K562 (cell line): ENCODE measurements around the gene IGLON5. TPM values are rescaled to one million over a fixed set of nuclear protein-coding genes. Genes with fewer than 3 reads are reported as not detected.
A peak's percentile ranks its signal among the peaks of the same experiment; 100 is the strongest.

Experiments
- BACH1 ChIP-seq: fragments of 200-800 bp; sonication (Bioruptor generic); IDR thresholded peaks from 2 replicates; pipeline ENCODE4 v1.6.1; 2016; ENCODE audit warnings: missing genetic modification characterization, missing compliant biosample characterization
- CXXC5 ChIP-seq: fragments of 250-450 bp; sonication (Bioruptor Pico); IDR thresholded peaks from 2 replicates; pipeline ENCODE4 v1.8.0; 2022; ENCODE audit warnings: inconsistent platforms, mild to moderate bottlenecking, moderate library complexity
- ETS1 ChIP-seq: conservative IDR thresholded peaks from 2 replicates; pipeline ENCODE4 v1.6.1; 2011; ENCODE audit warnings: low read depth, mild to moderate bottlenecking, low read length; ENCODE audit not compliant: control insufficient read depth
- ETS2 ChIP-seq: IDR thresholded peaks from 2 replicates; pipeline ENCODE4 v1.6.1; 2016; ENCODE audit warnings: borderline replicate concordance, missing genetic modification characterization, mild to moderate bottlenecking, moderate library complexity, missing compliant biosample characterization; ENCODE audit not compliant: poor library complexity, severe bottlenecking
- HMG20A ChIP-seq: fragments of 450-650 bp; formaldehyde crosslinking; conservative IDR thresholded peaks from 2 replicates; pipeline ENCODE4 v1.4.0; 2020; ENCODE audit warnings: mild to moderate bottlenecking, mixed read lengths
- HSF4 ChIP-seq: fragments of 250-450 bp; sonication (Bioruptor Pico); IDR thresholded peaks from 2 replicates; pipeline ENCODE4 v2.1.2; 2022; ENCODE audit warnings: mild to moderate bottlenecking, moderate library complexity, borderline replicate concordance
- LEF1 ChIP-seq: fragments of 450-650 bp; IDR thresholded peaks from 2 replicates; pipeline ENCODE4 v1.6.1; 2016; ENCODE audit warnings: mild to moderate bottlenecking
- MYBL2 ChIP-seq, 2 experiments: fragments of 450-650 bp in 1 of 2; sonication (generic) in 1 of 2; formaldehyde crosslinking in 1 of 2; IDR thresholded peaks; 2 replicates each; pipeline versions ENCODE4 v1.6.1 to v1.8.1; 2017 to 2022; ENCODE audit warnings: borderline replicate concordance in 1 of 2, inconsistent platforms in 1 of 2, low read depth in 1 of 2, mild to moderate bottlenecking in 1 of 2, missing genetic modification reagents in 1 of 2, moderate library complexity in 1 of 2
- NFXL1 ChIP-seq: fragments of 450-650 bp; formaldehyde crosslinking; IDR thresholded peaks from 2 replicates; pipeline ENCODE4 v1.4.0; 2021; ENCODE audit warnings: mild to moderate bottlenecking
- SAFB ChIP-seq: fragments of 200-400 bp; formaldehyde crosslinking; IDR thresholded peaks from 2 replicates; pipeline ENCODE4 v1.6.1; 2017; ENCODE audit warnings: low read depth, low read length, borderline replicate concordance
- SPI1 ChIP-seq: IDR thresholded peaks from 2 replicates; pipeline ENCODE4 v1.6.1; 2011; ENCODE audit warnings: low read depth, low read length, control low read depth, borderline replicate concordance
- STAG1 ChIP-seq: sonication (generic); formaldehyde crosslinking; IDR thresholded peaks from 2 replicates; pipeline ENCODE4 v1.5.0; 2020; ENCODE audit warnings: missing genetic modification reagents, borderline replicate concordance
- YY1 ChIP-seq, 3 experiments: IDR thresholded peaks; 2 replicates each; pipeline ENCODE4 v1.6.1; 2011; ENCODE audit warnings: low read length in 2 of 3, mild to moderate bottlenecking in 2 of 3, moderate library complexity in 2 of 3, borderline replicate concordance in 1 of 3, control low read depth in 1 of 3, low read depth in 1 of 3; ENCODE audit not compliant: insufficient read depth in 3 of 3, insufficient replicate concordance in 2 of 3, control insufficient read depth in 1 of 3, insufficient read length in 1 of 3; ENCODE audit errors: extremely low read depth in 1 of 3
- ZBTB33 ChIP-seq: sonication (generic); formaldehyde crosslinking; IDR thresholded peaks from 2 replicates; pipeline ENCODE4 v1.8.1; 2023; ENCODE audit warnings: mild to moderate bottlenecking, missing genetic modification reagents
- ZNF41 ChIP-seq: fragments of 250-450 bp; sonication (Bioruptor Pico); conservative IDR thresholded peaks from 2 replicates; pipeline ENCODE4 v1.4.0; 2020; ENCODE audit warnings: mild to moderate bottlenecking
- ZNF75A ChIP-seq: fragments of 450-650 bp; formaldehyde crosslinking; IDR thresholded peaks from 2 replicates; pipeline ENCODE4 v1.4.0; 2020; ENCODE audit warnings: mild to moderate bottlenecking
- ZNF766 ChIP-seq: fragments of 200-800 bp; sonication (Bioruptor generic); conservative IDR thresholded peaks from 2 replicates; pipeline ENCODE4 v1.6.1; 2016; ENCODE audit warnings: missing genetic modification characterization, missing compliant biosample characterization
- ZNF780A ChIP-seq: fragments of 250-450 bp; sonication (Bioruptor Pico); IDR thresholded peaks from 2 replicates; pipeline ENCODE4 v1.5.0; 2021; ENCODE audit warnings: mild to moderate bottlenecking
- ZNF830 ChIP-seq: fragments of 250-450 bp; sonication (Bioruptor Pico); IDR thresholded peaks from 2 replicates; pipeline ENCODE4 v1.5.0; 2021; ENCODE audit warnings: mild to moderate bottlenecking
- polyA plus RNA-seq, 8 experiments: library from polyadenylated mRNA; depleted of rRNA in 4 of 8; stranded (reverse) in 5 of 8; unstranded in 3 of 8; fragments of >200 nt; fragmentation: Nextera tagmentation in 2 of 8; fragmentation: Illumina TruSeq in 1 of 8; extraction: Ambion mirVana in 2 of 8; extraction: Trizol in 1 of 8; gene quantifications; 2 replicates each; pipeline versions ENCODE4 v1.2.1 to v1.2.3, GENCODE V29; 2011 to 2014; ENCODE audit warnings: inconsistent platforms in 1 of 8, missing spikeins in 1 of 8
- total RNA-seq, 7 experiments: library from RNA; depleted of rRNA in 6 of 7; stranded (reverse); fragments of >200 nt in 6 of 7; fragmentation: Illumina TruSeq in 2 of 7; extraction: Trizol in 2 of 7; gene quantifications; 2 replicates each; pipeline versions ENCODE4 v1.2.1 to v1.2.3, GENCODE V29; 2011 to 2021; ENCODE audit warnings: low replicate concordance in 1 of 7
- TF ChIP-seq, protein P1 (sequence below), 2 experiments: fragments of 450-650 bp; IDR thresholded peaks; 2 replicates each; pipeline ENCODE4 v1.6.1; 2016
- TF ChIP-seq, protein P2 (sequence below): fragments of 450-650 bp; formaldehyde crosslinking; IDR thresholded peaks from 2 replicates; pipeline ENCODE4 v1.4.0; 2020; ENCODE audit warnings: mild to moderate bottlenecking, mixed read lengths

Gene IGLON5
- total and polyA plus RNA-seq, 9 of the 15 experiments (the other 6 are each of a cell fraction or from before 2014, with no cell fraction given): 0.03 to 0.22 (median 0.14) TPM; not detected in 2

- TF ChIP-seq, protein P1, sequence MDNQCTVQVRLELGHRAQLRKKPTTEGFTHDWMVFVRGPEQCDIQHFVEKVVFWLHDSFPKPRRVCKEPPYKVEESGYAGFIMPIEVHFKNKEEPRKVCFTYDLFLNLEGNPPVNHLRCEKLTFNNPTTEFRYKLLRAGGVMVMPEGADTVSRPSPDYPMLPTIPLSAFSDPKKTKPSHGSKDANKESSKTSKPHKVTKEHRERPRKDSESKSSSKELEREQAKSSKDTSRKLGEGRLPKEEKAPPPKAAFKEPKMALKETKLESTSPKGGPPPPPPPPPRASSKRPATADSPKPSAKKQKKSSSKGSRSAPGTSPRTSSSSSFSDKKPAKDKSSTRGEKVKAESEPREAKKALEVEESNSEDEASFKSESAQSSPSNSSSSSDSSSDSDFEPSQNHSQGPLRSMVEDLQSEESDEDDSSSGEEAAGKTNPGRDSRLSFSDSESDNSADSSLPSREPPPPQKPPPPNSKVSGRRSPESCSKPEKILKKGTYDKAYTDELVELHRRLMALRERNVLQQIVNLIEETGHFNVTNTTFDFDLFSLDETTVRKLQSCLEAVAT (IDR thresholded peaks at IDR 0.05): no peak
- TF ChIP-seq ZNF830 (CRISPR knock-in tag) (no peak), ZNF41 (CRISPR knock-in tag) (no peak), BACH1 (tag) (no peak), MYBL2 (IDR thresholded peaks at IDR 0.05; ENCODE audit: low read depth) (no peak), MYBL2 (CRISPR knock-in tag; IDR thresholded peaks at IDR 0.05; ENCODE audit: borderline replicate concordance) (no peak), SAFB (no peak), HSF4 (no peak), SPI1 (no peak), HMG20A (CRISPR knock-in tag) (no peak), LEF1 (no peak), YY1 (IDR thresholded peaks at IDR 0.05; ENCODE audit: borderline replicate concordance in 1 of 3, control insufficient read depth in 1 of 3, extremely low read depth in 1 of 3, insufficient read depth in 3 of 3, insufficient read length in 1 of 3, insufficient replicate concordance in 2 of 3, low read depth in 1 of 3, low read length in 2 of 3) (peak; percentile 59 to 93 (median 88)), ETS2 (tag) (no peak), ZBTB33 (CRISPR knock-in tag) (no peak), ETS1 (no peak; the same call in 1 of the 2 replicates), ZNF75A (CRISPR knock-in tag) (no peak), STAG1 (no peak), ZNF780A (CRISPR knock-in tag) (no peak), ZNF766 (CRISPR knock-in tag) (no peak), NFXL1 (CRISPR knock-in tag) (no peak), CXXC5 (CRISPR knock-in tag) (peak; percentile 70; the same call in 1 of the 2 replicates)
- TF ChIP-seq, protein P2, sequence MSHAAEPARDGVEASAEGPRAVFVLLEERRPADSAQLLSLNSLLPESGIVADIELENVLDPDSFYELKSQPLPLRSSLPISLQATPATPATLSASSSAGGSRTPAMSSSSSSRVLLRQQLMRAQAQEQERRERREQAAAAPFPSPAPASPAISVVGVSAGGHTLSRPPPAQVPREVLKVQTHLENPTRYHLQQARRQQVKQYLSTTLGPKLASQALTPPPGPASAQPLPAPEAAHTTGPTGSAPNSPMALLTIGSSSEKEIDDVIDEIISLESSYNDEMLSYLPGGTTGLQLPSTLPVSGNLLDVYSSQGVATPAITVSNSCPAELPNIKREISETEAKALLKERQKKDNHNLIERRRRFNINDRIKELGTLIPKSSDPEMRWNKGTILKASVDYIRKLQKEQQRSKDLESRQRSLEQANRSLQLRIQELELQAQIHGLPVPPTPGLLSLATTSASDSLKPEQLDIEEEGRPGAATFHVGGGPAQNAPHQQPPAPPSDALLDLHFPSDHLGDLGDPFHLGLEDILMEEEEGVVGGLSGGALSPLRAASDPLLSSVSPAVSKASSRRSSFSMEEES (CRISPR knock-in tag): no peak
Observed at GRCh38 chr19:51365965-51366388, 54.5 kb downstream of the IGLON5 start, which contains the start of gene ETFB (continued).
